KMS-11 (cell line): ENCODE results near the gene C9orf78.

ENCODE experiments used
- H2AFZ ChIP-seq: fragments of 200-600 bp; sonication (generic); 2 replicates; pipeline ENCODE4 v1.6.1; 2016; ENCODE audit warnings: antibody characterized with exemption, mixed run types, low read depth
- H3K27ac ChIP-seq: fragments of 200-600 bp; sonication (generic); 2 replicates; pipeline ENCODE4 v1.6.1; 2016; ENCODE audit warnings: mild to moderate bottlenecking, mixed run types
- H3K27me3 ChIP-seq: fragments of 200-600 bp; sonication (generic); 2 replicates; pipeline ENCODE4 v1.6.1; 2017; ENCODE audit warnings: mild to moderate bottlenecking, low read depth, mixed run types, moderate library complexity; ENCODE audit not compliant: insufficient read depth
- H3K36me3 ChIP-seq: fragments of 200-600 bp; sonication (generic); 2 replicates; pipeline ENCODE4 v1.6.1; 2017; ENCODE audit warnings: mild to moderate bottlenecking, mixed run types; ENCODE audit not compliant: insufficient read depth
- H3K4me1 ChIP-seq: fragments of 200-600 bp; sonication (generic); 2 replicates; pipeline ENCODE4 v1.6.1; 2016; ENCODE audit warnings: mild to moderate bottlenecking, low read depth, mixed run types; ENCODE audit not compliant: poor library complexity, severe bottlenecking
- H3K4me2 ChIP-seq: fragments of 200-600 bp; sonication (generic); 2 replicates; pipeline ENCODE4 v1.7.0; 2016; ENCODE audit warnings: mild to moderate bottlenecking, mixed run types
- H3K4me3 ChIP-seq: fragments of 200-600 bp; sonication (generic); IDR thresholded peaks from 2 replicates; pipeline ENCODE4 v1.6.1; 2017; ENCODE audit warnings: low read depth, low read length, mixed read lengths; ENCODE audit not compliant: insufficient read depth
- H3K79me2 ChIP-seq: fragments of 200-600 bp; sonication (generic); 2 replicates; pipeline ENCODE4 v1.6.1; 2016; ENCODE audit warnings: low read depth, mixed run types; ENCODE audit not compliant: insufficient read depth
- H3K9ac ChIP-seq: fragments of 200-600 bp; sonication (generic); 2 replicates; pipeline ENCODE4 v1.6.1; 2016; ENCODE audit warnings: mild to moderate bottlenecking, mixed run types
- H4K20me1 ChIP-seq: fragments of 200-600 bp; sonication (generic); 2 replicates; pipeline ENCODE4 v1.6.1; 2016; ENCODE audit warnings: mild to moderate bottlenecking, mixed run types; ENCODE audit not compliant: insufficient read depth
- CTCF ChIP-seq: fragments of 200-600 bp; sonication (generic); conservative IDR thresholded peaks from 2 replicates; pipeline ENCODE4 v1.6.1; 2017; ENCODE audit warnings: low read depth, mild to moderate bottlenecking, antibody characterized with exemption, low read length, moderate library complexity, mixed read lengths

The C9orf78 gene

GRCh38 chr9:129779560-129780190, 55.4 kb downstream of the C9orf78 start:
- Histone ChIP-seq H3K4me1 (peaks cover 9% of the 10 kb centered on the region), H4K20me1 (no peaks in the 10 kb centered on the region), H2AFZ (no peak overlapping the region), H3K27ac (no peak overlapping the region), H3K27me3 (peaks cover 17% of the 10 kb centered on the region; the same call in 1 of the 2 replicates), H3K9ac (no peak overlapping the region), H3K79me2 (no peaks in the 10 kb centered on the region), H3K4me3 (no peak overlapping the region), H3K36me3 (no peaks in the 10 kb centered on the region), H3K4me2 (no peak overlapping the region)
- no peak for TF ChIP-seq CTCF

- H4K20me1 ChIP-seq = no peaks in the 10 kb centered on the region
- no peak overlapping the region for H3K27ac ChIP-seq
- peaks cover 9% of the 10 kb centered on the region for H3K4me1 ChIP-seq
- no peak for TF ChIP-seq CTCF
- H3K79me2 ChIP-seq = no peaks in the 10 kb centered on the region
- H3K27me3 ChIP-seq = peaks cover 15% of the 10 kb centered on the region; the same call in 1 of the 2 replicates
- no peak overlapping the region for H3K9ac ChIP-seq
- H3K36me3 ChIP-seq = no peaks in the 10 kb centered on the region
- no peak overlapping the region for H3K4me2 ChIP-seq
- no peak overlapping the region for H2AFZ ChIP-seq
- no peak overlapping the region for H3K4me3 ChIP-seq
These were observed 56.6 kb downstream of the C9orf78 start for GRCh38 chr9:129778469-129778868.

- TF ChIP-seq CTCF = no peak
- Histone ChIP-seq H2AFZ (no peak overlapping the region), H3K4me1 (peaks cover 9% of the 10 kb centered on the region), H3K36me3 (no peaks in the 10 kb centered on the region), H3K9ac (no peak overlapping the region), H3K27ac (no peak overlapping the region), H4K20me1 (no peaks in the 10 kb centered on the region), H3K27me3 (peaks cover 12% of the 10 kb centered on the region; the same call in 1 of the 2 replicates), H3K79me2 (no peaks in the 10 kb centered on the region), H3K4me2 (no peak overlapping the region), H3K4me3 (no peak overlapping the region)
These were observed 57.3 kb downstream of the C9orf78 start for GRCh38 chr9:129777769-129778130.
